GM19240 (cell line): ENCODE results near the gene LY6G5B.
"Not testable (repeated sequence)": the region's sequence is repeated elsewhere in the genome, so short reads cannot be mapped to it uniquely, and the experiment has no call there.

Experiments used
- DNase-seq: peaks from one replicate; pipeline ENCODE4 v3.0.0; 2011; ENCODE audit warnings: low spot score; ENCODE audit not compliant: insufficient read length

LY6G5B gene

DNA sequence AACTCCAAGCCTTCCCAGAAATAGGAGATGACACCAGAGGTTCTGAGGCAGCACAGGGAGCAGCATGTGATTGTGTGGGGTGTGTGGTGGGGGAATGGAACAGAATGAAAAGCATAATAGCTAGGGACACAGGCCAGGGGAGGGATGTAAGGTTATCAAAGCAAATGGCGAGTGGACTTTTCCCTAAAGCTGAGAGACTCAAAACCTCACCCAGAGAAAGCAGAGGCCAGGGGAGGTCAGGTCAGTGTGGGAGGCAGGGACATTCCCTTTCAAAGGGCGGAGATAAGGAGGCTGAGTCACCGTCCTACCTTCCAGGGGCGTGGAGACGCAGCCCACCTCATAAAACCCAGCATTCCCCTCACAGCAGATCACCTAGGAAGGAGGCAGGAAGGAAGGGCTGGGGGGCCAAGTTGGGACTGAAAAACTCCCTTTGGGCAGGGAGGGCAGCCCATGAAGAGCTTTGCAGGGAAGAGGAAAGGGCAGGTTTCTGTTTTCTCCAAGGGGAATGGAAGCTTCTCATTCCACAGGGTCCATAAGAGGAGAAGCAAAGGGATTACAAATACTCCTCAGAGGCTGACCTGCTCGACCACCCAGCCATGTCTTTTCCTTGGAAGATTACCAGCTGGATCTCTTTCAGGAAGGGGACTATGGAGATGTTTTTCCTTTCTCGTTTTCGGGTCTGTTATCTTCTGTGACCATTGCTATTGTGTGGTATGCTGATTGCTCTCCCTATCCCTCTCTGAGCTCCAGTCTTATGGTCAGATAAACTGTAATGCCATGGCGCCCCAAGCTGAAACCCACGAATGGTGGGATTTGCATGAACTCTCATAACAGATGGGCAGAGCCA is 20.7 kb downstream of the LY6G5B start:
- DNase-seq, result no peak

DNA sequence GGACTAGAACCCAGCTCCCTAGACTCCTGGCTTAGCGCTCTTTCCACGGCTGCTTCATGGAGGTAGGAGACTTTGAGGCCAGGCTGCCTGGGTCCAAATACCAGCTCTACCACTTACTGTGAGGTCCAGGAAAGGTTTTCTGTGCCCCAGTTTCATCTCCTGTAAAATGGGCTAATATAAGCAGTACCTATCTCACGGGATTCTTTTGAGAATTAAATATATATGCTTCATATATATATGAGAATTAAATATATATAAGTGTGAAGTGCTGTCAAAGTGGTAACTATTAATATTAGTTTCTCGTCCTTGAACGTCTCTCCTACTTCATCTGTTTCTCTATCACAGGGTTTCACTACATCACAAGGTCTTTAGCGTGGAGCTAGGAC is 21.3 kb downstream of the LY6G5B start:
- no peak for DNase-seq

DNA sequence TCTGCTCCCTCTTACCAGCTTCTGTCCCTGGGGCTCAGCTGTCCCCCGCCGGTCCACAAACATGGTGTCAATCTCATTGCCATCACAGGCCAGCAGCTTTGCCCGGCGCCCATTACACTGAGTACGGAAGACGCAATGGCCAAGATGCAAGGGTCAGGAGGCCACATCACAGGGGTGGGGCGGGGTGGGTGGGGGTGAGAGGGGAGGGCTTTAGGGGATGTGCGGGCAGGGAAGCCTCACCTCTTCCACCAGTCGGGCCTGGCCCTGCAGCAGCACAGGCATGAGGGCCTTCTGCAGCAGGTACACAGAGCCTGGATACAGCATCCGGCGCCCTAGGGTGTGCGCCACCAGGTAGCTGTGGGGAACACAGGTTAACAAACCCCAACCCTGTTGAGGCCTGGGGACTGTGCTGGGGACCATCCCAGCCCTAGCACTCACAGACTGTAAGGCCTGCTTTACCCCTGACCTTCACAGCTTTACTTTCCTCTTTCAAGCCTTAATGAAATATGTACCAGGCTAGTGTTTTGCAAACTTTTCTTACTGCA is 21.9 kb downstream of the LY6G5B start:
- no peak for DNase-seq

DNA sequence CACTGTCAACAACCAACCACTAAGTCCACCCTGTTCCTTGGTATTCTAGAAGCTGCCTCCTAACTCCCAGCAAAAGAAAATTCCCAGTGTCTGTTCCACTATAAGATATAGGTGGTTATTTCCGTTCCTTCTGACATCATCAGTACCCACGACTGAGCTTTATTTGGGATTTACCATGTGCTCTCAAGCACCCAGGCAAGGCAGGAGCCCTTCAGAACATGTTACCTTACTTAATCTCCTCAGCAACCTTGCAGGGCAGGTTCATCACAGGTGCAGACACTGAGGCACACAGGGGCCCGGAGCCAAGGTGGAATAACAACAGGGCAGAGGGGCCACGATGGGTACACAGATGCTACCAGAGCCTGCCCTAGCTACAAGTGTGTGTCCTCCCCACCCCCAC is 22.6 kb downstream of the LY6G5B start:
- no peak for DNase-seq

DNA sequence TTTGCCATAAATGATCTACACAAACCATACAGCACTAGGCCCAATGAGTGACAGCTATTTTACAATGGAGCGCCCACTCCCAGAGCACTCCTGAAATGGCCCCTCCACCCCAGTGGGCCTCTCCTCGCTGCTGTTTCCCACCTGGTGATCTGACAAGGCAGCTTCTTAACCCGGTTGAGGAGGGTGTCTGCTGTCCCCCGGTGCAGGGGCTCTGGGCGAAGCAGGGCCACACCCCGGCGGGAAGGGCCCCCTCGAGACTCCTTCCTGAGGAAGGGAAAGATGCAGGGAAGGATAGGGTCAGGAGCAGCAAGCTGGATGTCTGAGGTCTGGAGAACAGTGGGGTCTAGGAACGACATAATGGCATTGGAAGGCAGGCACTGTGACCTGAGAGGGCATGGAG is 23.1 kb downstream of the LY6G5B start:
- DNase-seq, result no peak

DNA sequence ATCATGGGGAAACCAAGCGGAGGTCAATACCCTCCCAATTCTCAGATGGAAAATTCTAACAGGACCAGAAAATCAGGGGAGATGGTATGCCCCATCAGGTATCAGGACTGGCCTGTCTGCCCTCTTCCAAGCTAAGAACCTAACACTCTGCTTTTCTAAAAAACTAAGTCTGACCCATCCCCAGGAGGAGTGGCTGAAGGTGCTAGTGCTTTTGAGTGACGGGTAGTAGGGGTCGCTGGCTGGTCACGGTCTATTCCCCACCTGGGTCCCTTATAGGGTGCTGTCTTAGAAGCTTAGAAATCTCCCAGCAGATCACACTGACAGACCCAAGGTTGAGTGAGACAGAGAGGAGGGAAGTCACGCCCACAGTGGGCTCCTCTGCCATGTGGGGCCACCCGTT is 23.8 kb downstream of the LY6G5B start:
- DNase-seq, result no peak

DNA sequence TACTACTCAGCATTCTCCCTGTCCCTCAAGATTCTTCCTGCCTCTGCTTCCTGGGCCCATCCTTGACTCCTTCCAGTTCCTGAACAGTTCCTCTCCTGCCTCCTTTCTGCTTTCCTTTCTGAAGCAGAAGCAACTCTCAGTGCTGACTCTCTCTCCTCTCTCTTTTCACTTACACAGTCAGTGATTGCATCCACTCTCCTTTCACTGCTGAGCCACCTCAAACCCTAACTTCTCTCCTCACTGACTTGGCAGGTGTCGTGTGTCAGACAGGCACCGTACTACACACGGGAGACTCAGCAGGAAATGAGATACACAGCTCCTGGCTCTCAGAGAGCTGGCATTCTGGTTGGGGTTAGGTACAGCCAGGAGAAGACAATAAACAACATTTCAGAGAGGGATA is 27.8 kb downstream of the LY6G5B start:
- no peak for DNase-seq

DNA sequence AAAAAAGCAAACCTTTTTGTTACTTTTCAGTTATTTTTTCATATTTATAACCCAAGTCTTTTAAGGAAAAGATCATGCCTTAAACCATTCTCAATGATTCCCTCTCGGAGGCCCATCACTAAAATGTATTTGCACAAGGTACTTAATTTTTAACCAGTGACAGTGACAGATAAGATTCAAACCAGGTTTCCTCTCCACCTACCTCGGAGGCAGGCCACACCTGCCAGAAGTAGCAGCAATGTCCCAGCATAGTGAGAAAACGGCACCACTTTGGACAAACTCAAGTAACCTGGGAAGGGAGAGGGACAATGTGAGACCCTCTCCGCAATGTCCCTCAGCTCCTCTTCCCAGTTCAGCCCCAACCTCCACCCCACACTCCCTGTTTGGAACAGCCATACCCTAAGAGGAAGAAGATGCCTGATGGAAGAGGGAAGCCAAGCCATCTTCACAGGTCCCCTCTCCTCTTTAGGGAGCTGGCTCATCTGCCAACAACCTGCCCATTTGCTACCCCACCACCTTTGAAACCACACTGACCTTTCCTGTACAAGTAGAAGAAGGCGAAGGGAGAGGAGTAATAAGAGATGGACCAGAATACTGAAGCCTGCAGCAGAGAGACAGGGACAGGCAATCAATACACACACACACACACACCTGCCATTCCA is 31.1 kb downstream of the LY6G5B start:
- DNase-seq, result no peak

DNA sequence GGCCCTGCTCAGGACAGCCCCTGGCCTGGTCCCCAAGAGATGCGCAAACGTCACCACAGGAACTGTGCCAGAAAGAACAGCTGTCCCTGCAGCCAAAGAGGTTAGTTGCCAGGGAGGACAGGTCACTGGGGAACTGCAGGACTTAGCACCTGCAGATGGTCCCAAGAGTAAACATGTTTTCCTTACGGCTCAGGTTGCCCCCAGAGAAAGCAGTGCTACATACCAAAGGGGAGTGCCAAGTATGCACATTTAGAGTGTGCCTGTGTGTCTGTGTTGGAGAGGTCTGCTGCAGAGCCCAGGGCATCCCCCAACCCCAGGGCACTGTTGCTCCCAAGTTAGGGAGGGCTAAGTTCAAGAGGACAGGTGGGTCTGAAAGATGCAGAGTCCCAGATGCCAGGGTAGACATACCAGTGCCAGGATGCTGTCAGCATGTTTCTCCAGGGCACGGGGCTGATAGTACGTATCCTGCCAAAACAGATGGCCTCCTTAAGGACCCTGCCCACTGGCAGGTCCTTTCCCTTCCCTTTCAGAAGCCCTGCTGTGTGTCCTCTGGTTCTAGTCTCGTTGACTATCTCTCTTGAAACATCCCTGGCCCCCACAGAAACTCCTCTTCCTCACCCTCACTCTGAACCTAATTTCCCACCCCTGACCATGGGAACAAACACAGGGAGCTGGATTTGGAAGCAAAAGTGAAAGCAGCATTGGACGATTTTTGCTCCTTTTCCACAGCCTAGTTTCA is 32.1 kb downstream of the LY6G5B start:
- DNase-seq, result no peak

DNA sequence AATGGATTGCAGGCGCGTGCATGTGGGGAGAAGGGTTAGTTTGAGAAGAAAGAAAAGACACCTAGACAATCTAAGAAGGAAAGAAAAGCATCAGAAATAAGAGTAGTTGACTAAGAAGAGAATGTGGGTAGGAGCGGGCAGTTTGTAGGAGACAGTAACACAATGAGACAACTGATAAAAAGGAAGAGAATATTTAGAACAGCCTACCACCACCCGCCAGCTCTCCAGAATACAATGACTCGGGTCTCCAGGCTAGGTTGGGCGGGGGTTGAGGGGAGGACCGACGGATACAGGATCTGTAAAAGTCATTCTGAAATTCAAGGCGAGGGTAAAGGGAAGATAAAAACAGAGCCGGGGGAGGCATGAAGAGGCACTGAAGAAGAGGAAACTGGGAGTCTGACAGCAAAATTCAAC is 32.6 kb downstream of the LY6G5B start:
- no peak for DNase-seq

DNA sequence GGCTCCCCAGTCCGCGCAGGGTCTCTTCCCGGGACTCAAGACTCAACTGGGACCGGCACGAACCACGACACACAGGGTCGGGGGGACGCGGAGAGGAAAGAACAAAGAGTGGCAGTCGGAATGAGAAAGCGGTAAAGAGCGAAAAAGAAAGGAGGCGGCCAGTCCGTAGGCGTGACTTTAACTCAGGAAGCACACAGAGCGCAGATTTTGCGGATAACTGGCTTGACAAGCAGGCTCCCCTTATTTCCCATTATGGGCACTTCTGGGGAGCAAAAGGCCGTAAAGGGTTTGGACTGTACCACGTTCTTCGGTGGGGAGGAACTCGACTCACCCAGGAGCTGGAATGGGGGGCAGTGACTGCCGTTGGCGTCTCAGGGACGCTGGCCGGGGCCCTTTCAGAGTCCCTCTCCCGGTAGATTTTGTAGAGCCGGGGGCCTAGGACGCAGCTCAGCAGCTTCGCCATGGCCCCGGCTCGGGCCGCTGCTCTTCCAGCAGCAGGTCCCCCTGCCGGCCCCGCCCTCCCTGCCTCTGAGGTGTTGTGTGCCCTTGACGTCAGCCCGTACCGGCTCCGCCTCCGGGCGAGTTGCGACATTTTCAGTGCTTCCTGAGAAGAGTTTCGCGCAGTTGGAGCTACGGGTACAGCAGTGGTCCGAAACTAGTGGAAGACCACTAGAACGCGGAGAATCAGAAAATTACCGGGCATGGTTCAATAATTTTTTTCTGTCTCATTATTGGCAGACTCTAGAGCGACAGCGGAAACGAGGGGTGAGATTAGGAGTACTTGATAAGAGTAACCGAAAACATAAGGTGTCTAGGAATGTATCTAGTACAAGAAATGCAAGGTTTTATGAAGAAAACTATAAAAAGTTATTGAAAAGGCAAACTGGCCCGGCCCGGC is 33.3 kb downstream of the LY6G5B start, which contains the start of gene ABHD16A:
Gene ABHD16A, minus strand, starts transcription at position 506 of the 898 bp plus-strand sequence. Its CDS starts 43 bp downstream, at position 463.
- DNase-seq, result peak; percentile 99

DNA sequence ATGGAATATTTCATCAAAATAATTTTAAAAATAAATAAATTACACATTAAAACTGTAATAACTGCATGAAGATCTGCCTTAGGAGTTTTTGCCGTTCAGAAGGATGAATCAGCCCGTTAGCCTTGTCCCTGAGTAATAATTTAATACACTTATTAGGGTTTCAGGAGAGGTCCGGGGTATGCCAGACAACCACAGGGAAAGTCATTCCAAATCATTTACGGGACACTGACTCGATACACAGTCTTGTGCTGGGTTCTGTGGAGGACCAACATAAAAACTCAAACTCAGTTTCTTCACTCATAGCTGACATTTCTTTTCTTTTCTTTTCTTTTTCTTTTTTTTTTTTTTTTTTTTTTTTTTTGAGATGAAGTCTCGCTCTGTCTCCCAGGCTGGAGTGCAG is 36.2 kb downstream of the LY6G5B start:
- no peak for DNase-seq

DNA sequence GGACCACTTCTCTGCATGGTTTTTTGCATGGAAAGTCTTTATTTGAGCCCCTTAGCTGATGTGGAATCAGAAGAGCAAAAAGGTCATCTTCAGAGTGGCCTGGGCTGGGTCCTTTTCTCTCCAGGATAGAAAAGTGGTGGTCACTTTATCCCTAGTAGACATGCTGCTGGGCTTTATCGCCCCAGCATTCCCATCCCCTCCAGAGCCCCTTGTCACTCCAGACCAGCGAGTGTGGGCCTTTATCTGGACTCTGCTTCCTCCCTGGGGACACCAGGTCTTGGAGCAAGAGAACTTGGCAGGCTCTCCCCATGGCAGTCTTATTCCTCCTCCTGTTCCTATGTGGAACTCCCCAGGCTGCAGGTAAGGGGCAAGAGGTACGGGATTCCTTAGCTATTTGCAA is 36.8 kb downstream of the LY6G5B start, which contains the start of gene LY6G6F:
Gene LY6G6F, plus strand, starts transcription at position 268 of the 400 bp plus-strand sequence. Its CDS starts 41 bp downstream, at position 309.
- no peak for DNase-seq

DNA sequence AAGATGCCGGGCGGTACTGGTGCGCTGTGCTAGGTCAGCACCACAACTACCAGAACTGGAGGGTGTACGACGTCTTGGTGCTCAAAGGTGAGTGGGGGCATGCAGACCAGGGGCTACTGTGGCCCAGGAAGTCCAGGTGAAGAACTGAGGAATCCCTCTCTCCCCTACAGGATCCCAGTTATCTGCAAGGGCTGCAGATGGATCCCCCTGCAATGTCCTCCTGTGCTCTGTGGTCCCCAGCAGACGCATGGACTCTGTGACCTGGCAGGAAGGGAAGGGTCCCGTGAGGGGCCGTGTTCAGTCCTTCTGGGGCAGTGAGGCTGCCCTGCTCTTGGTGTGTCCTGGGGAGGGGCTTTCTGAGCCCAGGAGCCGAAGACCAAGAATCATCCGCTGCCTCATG is 37.9 kb downstream of the LY6G5B start:
- DNase-seq, result no peak

DNA sequence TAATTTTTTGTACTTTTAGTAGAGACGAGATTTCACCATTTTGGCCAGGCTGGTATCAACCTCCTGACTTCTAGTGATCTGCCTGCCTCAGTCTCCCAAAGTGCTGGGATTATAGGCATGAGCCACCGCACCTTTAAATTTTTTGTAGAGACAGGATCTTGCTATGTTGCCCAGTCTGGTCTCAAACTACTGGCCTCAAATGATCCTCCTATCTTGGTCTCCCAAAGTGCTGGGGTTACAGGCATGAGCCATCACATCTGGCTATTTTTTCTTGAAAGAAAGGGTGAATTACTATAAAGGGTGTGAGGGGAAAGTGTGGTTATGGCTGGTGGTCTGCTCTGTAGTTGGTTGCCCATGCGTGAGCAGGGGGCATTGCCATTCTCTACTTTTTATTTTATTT is 38.4 kb downstream of the LY6G5B start:
- DNase-seq, result no peak

DNA sequence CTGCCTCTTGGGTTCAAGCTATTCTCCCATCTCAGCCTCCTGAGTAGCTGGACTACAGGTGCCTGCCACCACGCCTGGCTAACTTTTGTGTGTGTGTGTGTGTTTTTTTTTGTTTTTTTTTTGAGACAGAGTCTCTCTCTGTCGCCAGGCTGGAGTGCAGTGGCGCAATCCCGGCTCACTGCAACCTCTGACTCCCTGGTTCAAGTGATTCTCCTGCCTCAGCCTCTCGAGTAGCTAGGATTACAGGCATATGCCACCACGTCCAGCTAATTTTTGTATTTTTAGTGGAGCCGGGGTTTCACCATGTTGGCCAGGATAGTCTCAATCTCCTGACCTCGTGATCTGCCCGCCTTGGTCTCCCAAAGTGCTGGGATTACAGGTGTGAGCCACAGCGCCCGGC is 39.4 kb downstream of the LY6G5B start:
- not testable (repeated sequence) for DNase-seq

DNA sequence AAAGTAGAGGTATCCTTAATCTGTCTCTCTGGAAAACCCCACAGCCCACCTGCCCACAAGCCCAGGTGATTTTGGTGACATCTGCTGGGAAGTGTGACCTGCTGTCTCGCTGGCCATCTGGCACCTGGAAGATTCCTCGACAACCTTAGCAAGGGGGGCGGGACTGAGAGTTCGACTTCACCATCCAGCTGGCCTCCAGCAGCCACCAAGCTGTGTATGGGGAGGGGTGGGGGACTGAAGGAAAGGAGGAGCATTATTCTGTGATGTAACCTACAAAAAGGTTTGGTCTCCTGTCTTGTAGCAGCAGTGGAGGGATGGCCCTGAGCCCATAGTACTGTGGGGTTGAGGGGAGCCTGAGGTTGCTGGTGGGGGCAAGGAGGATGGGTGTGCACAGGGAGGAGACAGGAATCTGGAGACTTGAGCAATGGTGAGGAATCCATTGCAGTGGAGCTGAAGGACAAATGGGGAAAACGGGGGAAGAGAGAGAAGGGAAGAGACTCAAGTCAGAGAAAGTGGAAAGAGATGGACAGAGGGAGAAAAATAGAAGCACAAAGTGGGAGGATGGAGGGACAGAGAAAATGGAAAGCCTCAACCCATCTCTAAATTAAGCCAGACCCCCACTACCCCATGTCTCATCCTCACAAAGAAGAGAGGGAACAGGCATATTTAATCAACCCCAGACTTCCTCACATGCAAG is 40.9 kb downstream of the LY6G5B start:
- no peak for DNase-seq

DNA sequence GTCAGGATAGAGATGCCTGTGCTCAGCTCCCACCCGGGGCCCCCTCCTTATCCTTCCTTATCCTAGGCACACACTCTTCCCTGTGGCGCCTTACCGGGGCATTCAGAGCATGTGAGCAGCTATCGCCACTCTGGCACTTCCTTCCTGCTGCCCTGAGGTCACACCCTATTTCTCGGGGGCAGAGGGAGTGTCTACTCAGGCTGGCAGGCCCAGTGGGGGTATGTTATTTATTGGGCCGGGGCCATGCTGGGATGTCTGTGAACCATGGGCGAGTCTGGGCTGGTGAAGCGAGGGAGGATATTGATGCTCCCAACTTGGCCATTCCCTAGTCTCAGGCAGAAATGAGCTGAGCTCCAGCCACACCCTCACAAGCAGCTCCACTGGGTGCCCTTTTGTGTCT is 41.5 kb downstream of the LY6G5B start:
- no peak for DNase-seq

DNA sequence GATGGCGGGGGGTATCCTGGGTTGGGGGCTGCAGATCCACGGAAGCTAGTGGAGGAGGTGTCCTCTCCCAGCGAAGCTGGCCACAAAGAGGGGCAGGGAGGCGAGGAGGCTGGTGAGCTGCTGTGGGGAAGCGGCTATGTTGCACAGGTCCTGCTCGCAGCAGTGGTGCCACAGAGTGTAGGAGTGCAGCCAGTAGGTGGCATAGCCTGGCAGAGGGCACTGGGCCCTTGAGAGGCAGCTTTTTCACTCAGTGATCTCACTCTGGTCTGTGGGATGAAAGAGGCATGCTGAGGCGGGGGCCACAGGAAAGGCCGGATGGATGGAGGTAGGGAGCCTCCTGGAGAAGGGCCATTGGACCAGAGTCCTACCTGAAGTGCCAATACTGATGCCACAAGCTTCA is 42.5 kb downstream of the LY6G5B start:
- DNase-seq, result no peak

DNA sequence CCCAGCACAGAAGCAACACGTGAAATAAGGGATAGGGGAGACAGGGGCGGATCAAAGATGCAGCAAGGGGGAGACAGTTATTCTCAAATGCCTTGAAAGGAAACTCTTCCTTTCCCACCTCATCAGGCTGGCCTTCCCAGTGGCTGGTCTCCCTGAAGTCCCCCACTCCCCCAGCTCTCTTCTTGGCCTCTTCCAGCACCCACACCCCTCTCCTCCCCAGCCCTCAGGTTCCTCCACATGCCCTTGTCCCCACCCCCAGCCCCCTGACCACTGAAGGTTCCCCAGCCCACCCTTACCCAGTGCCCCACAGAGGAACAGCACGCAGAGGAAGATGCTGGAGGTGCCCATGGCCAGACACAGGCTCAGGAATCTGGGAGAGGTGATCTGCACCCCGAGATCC is 43.7 kb downstream of the LY6G5B start:
- DNase-seq, result no peak
